MM.1S (cell line): ENCODE data around the gene RAB42.

Experiments
- DNase-seq: peaks from one replicate; pipeline ENCODE4 v3.0.0-alpha.2; 2015
- H2AFZ ChIP-seq: fragments of 300-600 bp; sonication (generic); 2 replicates; pipeline ENCODE4 v1.6.0; 2016; ENCODE audit warnings: antibody characterized with exemption, low read length
- H3F3A ChIP-seq: fragments of 300-600 bp; sonication (generic); 2 replicates; pipeline ENCODE4 v1.6.1; 2016; ENCODE audit warnings: mild to moderate bottlenecking, antibody characterized with exemption, low read length, moderate library complexity, mixed read lengths; ENCODE audit not compliant: insufficient read depth
- H3K27ac ChIP-seq: fragments of 300-600 bp; sonication (generic); 2 replicates; pipeline ENCODE4 v1.5.1; 2016; ENCODE audit warnings: mild to moderate bottlenecking, low read length
- H3K27me3 ChIP-seq: fragments of 300-600 bp; sonication (generic); replicated peaks from 2 replicates; pipeline ENCODE4 v1.6.0; 2016; ENCODE audit warnings: low read length; ENCODE audit not compliant: insufficient read depth
- H3K36me3 ChIP-seq: fragments of 300-600 bp; sonication (generic); replicated peaks from 2 replicates; pipeline ENCODE4 v1.6.1; 2016; ENCODE audit warnings: mild to moderate bottlenecking, low read length, mixed read lengths; ENCODE audit not compliant: insufficient read depth
- H3K4me1 ChIP-seq: fragments of 300-600 bp; sonication (generic); 2 replicates; pipeline ENCODE4 v1.6.1; 2016; ENCODE audit warnings: low read length, mixed read lengths
- H3K4me2 ChIP-seq: fragments of 300-600 bp; sonication (generic); 2 replicates; pipeline ENCODE4 v1.6.0; 2016; ENCODE audit warnings: low read depth, low read length
- H3K4me3 ChIP-seq: fragments of 300-600 bp; sonication (generic); 2 replicates; pipeline ENCODE4 v1.5.1; 2016; ENCODE audit warnings: low read length, mixed read lengths
- H3K79me2 ChIP-seq: fragments of 300-600 bp; sonication (generic); 2 replicates; pipeline ENCODE4 v1.6.1; 2016; ENCODE audit warnings: mixed run types, low read length, mixed read lengths
- H3K9ac ChIP-seq: fragments of 300-600 bp; sonication (generic); 2 replicates; pipeline ENCODE4 v1.6.1; 2016; ENCODE audit warnings: low read length, mixed read lengths
- H3K9me2 ChIP-seq: fragments of 300-600 bp; sonication (generic); replicated peaks from 2 replicates; pipeline ENCODE4 v1.6.1; 2016; ENCODE audit warnings: mild to moderate bottlenecking, low read length, mixed read lengths; ENCODE audit not compliant: insufficient read depth
- H3K9me3 ChIP-seq: fragments of 300-600 bp; sonication (generic); replicated peaks from 2 replicates; pipeline ENCODE4 v1.6.1; 2016; ENCODE audit warnings: mild to moderate bottlenecking, low read length, mixed read lengths; ENCODE audit not compliant: insufficient read depth
- H4K20me1 ChIP-seq: fragments of 300-600 bp; sonication (generic); 2 replicates; pipeline ENCODE4 v1.6.1; 2016; ENCODE audit warnings: mild to moderate bottlenecking, low read length, moderate library complexity, mixed read lengths; ENCODE audit not compliant: insufficient read depth
- CTCF ChIP-seq: fragments of 300-600 bp; sonication (generic); IDR thresholded peaks from 2 replicates; pipeline ENCODE4 v1.5.1; 2016; ENCODE audit warnings: antibody characterized with exemption, low read length, mixed read lengths
- EZH2 ChIP-seq: fragments of 300-600 bp; sonication (generic); optimal IDR thresholded peaks from 2 replicates; pipeline ENCODE3; 2017; ENCODE audit warnings: low read depth, mild to moderate bottlenecking, antibody characterized with exemption, low read length, mixed read lengths
- EZH2phosphoT487 ChIP-seq: fragments of 300-600 bp; sonication (generic); IDR thresholded peaks from 2 replicates; pipeline ENCODE4 v1.6.1; 2018; ENCODE audit warnings: antibody characterized with exemption, low read length

The RAB42 gene

GRCh38 chr1:28602536-28603439 lies 10.7 kb downstream of the RAB42 start:
- Histone ChIP-seq H3K4me1 (peaks cover 48% of the 10 kb centered on the region), H3K79me2 (0 out of 2 replicates have a peak, but pooled peaks cover 2% of the 10 kb centered on the region), H2AFZ (no peak overlapping the region), H3K9me2 (no peaks in the 10 kb centered on the region), H3K27me3 (no peaks in the 10 kb centered on the region), H3K4me2 (peak overlapping the region; percentile 54; the same call in 1 of the 2 replicates), H3K27ac (peak overlapping the region; percentile 99), H3K9me3 (no peaks in the 10 kb centered on the region), H3K36me3 (no peaks in the 10 kb centered on the region), H4K20me1 (no peaks in the 10 kb centered on the region), H3F3A (peaks cover 39% of the 10 kb centered on the region), H3K4me3 (no peak overlapping the region), H3K9ac (peak overlapping the region; percentile 48; the same call in 1 of the 2 replicates)
- peak; percentile 61 for DNase-seq
- no peak for TF ChIP-seq EZH2
- TF ChIP-seq CTCF: peak; percentile 81
- TF ChIP-seq EZH2phosphoT487: no peak

- no peaks in the 10 kb centered on the region for H3K9me2 ChIP-seq
- H3K27ac ChIP-seq: no peak overlapping the region
- no peak overlapping the region for H3K9ac ChIP-seq
- no peak for DNase-seq
- H3K36me3 ChIP-seq: no peaks in the 10 kb centered on the region
- H4K20me1 ChIP-seq: no peaks in the 10 kb centered on the region
- H3K4me3 ChIP-seq: no peak overlapping the region
- H2AFZ ChIP-seq: no peak overlapping the region
- H3K27me3 ChIP-seq: no peaks in the 10 kb centered on the region
- TF ChIP-seq CTCF (no peak), EZH2phosphoT487 (no peak)
- H3K4me2 ChIP-seq: no peak overlapping the region
- 0 out of 2 replicates have a peak, but pooled peaks cover 2% of the 10 kb centered on the region for H3K79me2 ChIP-seq
- no peaks in the 10 kb centered on the region for H3K9me3 ChIP-seq
- peaks cover 26% of the 10 kb centered on the region for H3F3A ChIP-seq
- peaks cover 37% of the 10 kb centered on the region for H3K4me1 ChIP-seq
Observed at GRCh38 chr1:28604411-28604810, 12.3 kb downstream of the RAB42 start.

GRCh38 chr1:28604962-28605361 lies 12.9 kb downstream of the RAB42 start:
- no peak for DNase-seq
- Histone ChIP-seq H3K9me3 (no peaks in the 10 kb centered on the region), H3K27ac (no peak overlapping the region), H3K4me3 (no peak overlapping the region), H3K79me2 (0 out of 2 replicates have a peak, but pooled peaks cover 2% of the 10 kb centered on the region), H3K9ac (no peak overlapping the region), H2AFZ (no peak overlapping the region), H4K20me1 (no peaks in the 10 kb centered on the region), H3K27me3 (no peaks in the 10 kb centered on the region), H3K9me2 (no peaks in the 10 kb centered on the region), H3K4me1 (peaks cover 31% of the 10 kb centered on the region), H3F3A (peaks cover 21% of the 10 kb centered on the region), H3K36me3 (no peaks in the 10 kb centered on the region), H3K4me2 (no peak overlapping the region)
- no peak for TF ChIP-seq EZH2phosphoT487
- TF ChIP-seq EZH2: no peak
- TF ChIP-seq CTCF: no peak
